Measurements from ENCODE around the gene TM4SF4.

GRCh38 chr3:149430216-149430615, 44.3 kb upstream of the TM4SF4 start:
- TF ChIP-seq CTCF (optimal IDR thresholded peaks at IDR 0.05 in 1 of 3, IDR thresholded peaks at IDR 0.05 in 1 of 3, conservative IDR thresholded peaks at IDR 0.05 in 1 of 3; ENCODE audit: extremely low read depth in 1 of 3, insufficient read depth in 2 of 3, low read length in 3 of 3) (no peak), EZH2 (IDR thresholded peaks at IDR 0.05; ENCODE audit: low read length) (no peak)

All from keratinocyte (primary cell).